ENCODE measurements around the gene FSCN2.

Gene FSCN2

DNA sequence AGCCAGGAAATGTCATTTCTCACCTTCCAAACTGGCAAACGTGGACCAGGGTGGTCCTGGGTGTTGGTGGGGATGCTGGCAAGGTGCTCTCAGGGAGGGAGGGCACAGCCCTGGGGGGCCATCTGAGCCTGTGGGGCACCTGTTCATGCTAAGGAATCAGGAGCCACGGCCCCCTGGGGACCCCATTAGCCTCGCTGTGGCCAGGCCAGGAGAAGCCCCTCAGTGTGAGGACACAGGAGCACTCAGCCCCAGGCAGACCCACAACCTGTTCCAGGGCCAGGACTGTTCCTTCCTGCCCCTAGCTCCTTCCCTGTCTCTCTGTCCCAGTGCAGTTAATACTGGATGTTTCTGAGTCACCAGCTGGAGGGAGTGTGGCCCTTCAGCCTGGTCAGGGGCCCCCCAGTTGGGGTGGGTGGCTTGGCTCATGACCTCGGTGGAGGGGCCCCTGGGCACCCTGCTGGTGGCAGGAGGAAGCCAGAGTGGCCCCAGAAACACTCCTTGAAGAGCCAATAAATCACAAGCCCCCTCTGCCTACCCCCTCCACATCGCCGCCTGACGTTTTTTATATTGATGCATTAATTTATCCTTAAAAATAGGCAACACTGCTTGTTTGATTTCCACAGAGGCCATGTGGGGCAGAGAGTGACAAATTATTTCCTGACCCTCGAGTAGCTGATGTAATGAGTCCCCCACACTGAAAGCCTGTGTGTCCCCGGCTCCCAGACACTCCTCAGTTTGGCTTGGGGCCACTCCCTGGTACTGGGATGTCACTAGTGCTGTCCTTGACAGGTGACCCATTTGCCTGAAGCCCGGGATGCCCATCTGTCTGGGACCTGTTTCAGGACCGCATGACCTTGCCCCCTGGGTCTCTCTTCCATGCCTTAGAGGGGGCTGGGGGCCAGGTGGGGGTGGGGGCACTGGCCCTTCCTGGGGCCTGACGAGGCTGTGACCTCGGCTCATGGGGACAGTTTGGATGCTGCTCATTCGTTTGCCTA lies 37.9 kb upstream of the FSCN2 start:
- Histone ChIP-seq H3K9me2 (replicated peaks; ENCODE audit: insufficient read depth, low read length) (no peaks in the 10 kb centered on the region), H3K27me3 (replicated peaks; ENCODE audit: insufficient read depth, low read length) (peaks cover 81% of the 10 kb centered on the region), H3F3A (ENCODE audit: insufficient read depth, low read length) (no peaks in the 10 kb centered on the region), H3K4me3 (ENCODE audit: low read length) (no peak overlapping the region), H3K4me1 (ENCODE audit: low read length) (peaks cover 6% of the 10 kb centered on the region; the same call in 1 of the 2 replicates), H2AFZ (ENCODE audit: low read length) (no peak overlapping the region), H3K9me3 (replicated peaks; ENCODE audit: insufficient read depth, low read length) (no peaks in the 10 kb centered on the region), H4K20me1 (ENCODE audit: insufficient read depth, low read length) (no peaks in the 10 kb centered on the region), H3K4me2 (ENCODE audit: low read depth, low read length) (no peak overlapping the region), H3K27ac (ENCODE audit: low read length) (no peak overlapping the region), H3K9ac (ENCODE audit: low read length) (no peak overlapping the region), H3K79me2 (ENCODE audit: low read length) (no peaks in the 10 kb centered on the region), H3K36me3 (replicated peaks; ENCODE audit: insufficient read depth, low read length) (no peaks in the 10 kb centered on the region)
- TF ChIP-seq EZH2 (optimal IDR thresholded peaks at IDR 0.05; ENCODE audit: low read depth, low read length): no peak
- TF ChIP-seq, protein P1, sequence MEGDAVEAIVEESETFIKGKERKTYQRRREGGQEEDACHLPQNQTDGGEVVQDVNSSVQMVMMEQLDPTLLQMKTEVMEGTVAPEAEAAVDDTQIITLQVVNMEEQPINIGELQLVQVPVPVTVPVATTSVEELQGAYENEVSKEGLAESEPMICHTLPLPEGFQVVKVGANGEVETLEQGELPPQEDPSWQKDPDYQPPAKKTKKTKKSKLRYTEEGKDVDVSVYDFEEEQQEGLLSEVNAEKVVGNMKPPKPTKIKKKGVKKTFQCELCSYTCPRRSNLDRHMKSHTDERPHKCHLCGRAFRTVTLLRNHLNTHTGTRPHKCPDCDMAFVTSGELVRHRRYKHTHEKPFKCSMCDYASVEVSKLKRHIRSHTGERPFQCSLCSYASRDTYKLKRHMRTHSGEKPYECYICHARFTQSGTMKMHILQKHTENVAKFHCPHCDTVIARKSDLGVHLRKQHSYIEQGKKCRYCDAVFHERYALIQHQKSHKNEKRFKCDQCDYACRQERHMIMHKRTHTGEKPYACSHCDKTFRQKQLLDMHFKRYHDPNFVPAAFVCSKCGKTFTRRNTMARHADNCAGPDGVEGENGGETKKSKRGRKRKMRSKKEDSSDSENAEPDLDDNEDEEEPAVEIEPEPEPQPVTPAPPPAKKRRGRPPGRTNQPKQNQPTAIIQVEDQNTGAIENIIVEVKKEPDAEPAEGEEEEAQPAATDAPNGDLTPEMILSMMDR (IDR thresholded peaks at IDR 0.05; ENCODE audit: low read length): no peak
- no peak for TF ChIP-seq EZH2phosphoT487 (IDR thresholded peaks at IDR 0.05; ENCODE audit: low read length)
- DNase-seq: no peak

DNA sequence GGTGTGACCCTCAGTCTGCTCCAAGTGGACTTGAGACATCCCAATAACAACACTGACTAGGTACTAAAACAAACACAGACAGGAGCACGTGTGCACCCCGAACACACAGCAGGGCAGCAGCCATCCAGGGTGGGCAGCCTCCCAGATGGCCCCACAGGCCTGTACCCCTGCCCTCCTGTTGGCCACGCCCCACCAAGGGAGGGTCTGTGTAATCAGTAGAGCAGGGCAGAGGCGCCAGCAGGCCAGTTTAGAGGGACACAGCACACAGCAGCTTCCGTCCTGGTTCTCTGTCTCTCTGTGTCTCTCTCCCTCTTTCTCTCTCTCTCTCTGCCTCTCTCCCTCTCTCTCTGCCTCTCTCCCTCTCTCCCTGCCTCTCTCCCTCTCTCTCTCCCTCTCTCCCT lies 37.0 kb upstream of the FSCN2 start:
- H4K20me1 ChIP-seq (ENCODE audit: insufficient read depth, low read length): no peaks in the 10 kb centered on the region
- H3K27me3 ChIP-seq (replicated peaks; ENCODE audit: insufficient read depth, low read length): peaks cover 88% of the 10 kb centered on the region
- no peak overlapping the region for H3K9ac ChIP-seq (ENCODE audit: low read length)
- DNase-seq: no peak
- H3K4me2 ChIP-seq (ENCODE audit: low read depth, low read length): no peak overlapping the region
- TF ChIP-seq EZH2 (optimal IDR thresholded peaks at IDR 0.05; ENCODE audit: low read depth, low read length) (no peak), EZH2phosphoT487 (IDR thresholded peaks at IDR 0.05; ENCODE audit: low read length) (no peak)
- TF ChIP-seq, protein P1 (IDR thresholded peaks at IDR 0.05; ENCODE audit: low read length): no peak
- H3K4me3 ChIP-seq (ENCODE audit: low read length): no peak overlapping the region
- no peak overlapping the region for H2AFZ ChIP-seq (ENCODE audit: low read length)
- no peaks in the 10 kb centered on the region for H3K9me3 ChIP-seq (replicated peaks; ENCODE audit: insufficient read depth, low read length)
- no peaks in the 10 kb centered on the region for H3F3A ChIP-seq (ENCODE audit: insufficient read depth, low read length)
- no peaks in the 10 kb centered on the region for H3K36me3 ChIP-seq (replicated peaks; ENCODE audit: insufficient read depth, low read length)
- no peak overlapping the region for H3K27ac ChIP-seq (ENCODE audit: low read length)
- H3K4me1 ChIP-seq (ENCODE audit: low read length): peaks cover 6% of the 10 kb centered on the region; the same call in 1 of the 2 replicates
- H3K79me2 ChIP-seq (ENCODE audit: low read length): no peaks in the 10 kb centered on the region
- no peaks in the 10 kb centered on the region for H3K9me2 ChIP-seq (replicated peaks; ENCODE audit: insufficient read depth, low read length)

DNA sequence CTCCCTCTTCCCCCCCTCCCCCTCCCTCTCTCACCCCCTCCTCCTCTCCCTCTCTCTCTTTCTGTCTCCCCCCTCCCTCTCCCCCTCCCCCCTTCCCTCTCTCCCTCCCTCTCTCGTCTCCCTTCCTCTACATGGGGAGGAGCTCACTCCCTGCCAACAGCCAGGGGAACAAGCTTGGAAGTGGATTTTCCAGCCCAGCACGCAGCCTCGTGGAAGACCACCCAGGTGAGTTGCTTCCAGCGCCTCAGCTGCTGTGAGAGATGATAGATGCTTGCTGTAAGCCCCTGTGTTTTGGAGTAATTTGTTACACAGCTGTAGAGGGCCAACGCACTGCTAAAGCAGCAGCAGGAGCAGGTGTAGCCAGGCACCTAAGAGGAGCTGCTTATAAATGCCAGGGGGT lies 36.4 kb upstream of the FSCN2 start:
- Histone ChIP-seq H3K9me2 (replicated peaks; ENCODE audit: insufficient read depth, low read length) (no peaks in the 10 kb centered on the region), H3K27ac (ENCODE audit: low read length) (no peak overlapping the region), H3F3A (ENCODE audit: insufficient read depth, low read length) (no peaks in the 10 kb centered on the region), H2AFZ (ENCODE audit: low read length) (no peak overlapping the region), H3K27me3 (replicated peaks; ENCODE audit: insufficient read depth, low read length) (peaks cover 90% of the 10 kb centered on the region), H3K79me2 (ENCODE audit: low read length) (no peaks in the 10 kb centered on the region), H3K9me3 (replicated peaks; ENCODE audit: insufficient read depth, low read length) (no peaks in the 10 kb centered on the region), H3K4me3 (ENCODE audit: low read length) (no peak overlapping the region), H3K4me1 (ENCODE audit: low read length) (peaks cover 6% of the 10 kb centered on the region; the same call in 1 of the 2 replicates), H3K4me2 (ENCODE audit: low read depth, low read length) (no peak overlapping the region), H4K20me1 (ENCODE audit: insufficient read depth, low read length) (no peaks in the 10 kb centered on the region), H3K36me3 (replicated peaks; ENCODE audit: insufficient read depth, low read length) (no peaks in the 10 kb centered on the region), H3K9ac (ENCODE audit: low read length) (no peak overlapping the region)
- TF ChIP-seq EZH2 (optimal IDR thresholded peaks at IDR 0.05; ENCODE audit: low read depth, low read length): no peak
- TF ChIP-seq, protein P1 (IDR thresholded peaks at IDR 0.05; ENCODE audit: low read length): no peak
- no peak for TF ChIP-seq EZH2phosphoT487 (IDR thresholded peaks at IDR 0.05; ENCODE audit: low read length)
- no peak for DNase-seq

Measured in MM.1S (cell line).